H1 (cell line): ENCODE data around the gene KDM6A. TPM values are rescaled to one million over a fixed set of nuclear protein-coding genes. Genes with fewer than 3 reads are reported as not detected.

Experiments used
- CTCF ChIA-PET: fragments of 300-600 bp; sonication (Branson Sonifier 250); formaldehyde crosslinking; loops from one replicate; lab custom pipeline; 2021; ENCODE audit not compliant: partially characterized antibody; lab: Charles Lee
- POLR2A ChIA-PET: fragments of 300-600 bp; sonication (Branson Sonifier 250); formaldehyde crosslinking; loops from one replicate; lab custom pipeline; 2021; ENCODE audit warnings: inconsistent platforms; ENCODE audit not compliant: partially characterized antibody; lab: Charles Lee
- DNase-seq, 2 experiments: peaks; one replicate each; pipeline versions ENCODE4 v3.0.0 to v3.0.0-alpha.2; 2010 to 2022; ENCODE audit warnings: low spot score in 2 of 2, low read depth in 1 of 2, mixed read lengths in 1 of 2
- FAIRE-seq: peaks from 2 replicates; lab custom pipeline; 2011; peaks lifted over from hg19 to GRCh38; lab: Jason Lieb, UNC
- H2AFZ ChIP-seq: 2 replicates; pipeline ENCODE4 v1.8.1; 2012; ENCODE audit warnings: low read length, inconsistent platforms
- H2AK5ac ChIP-seq: 2 replicates; pipeline ENCODE4 v1.6.1; 2013; ENCODE audit warnings: low read depth, low read length
- H2BK120ac ChIP-seq: replicated peaks from 2 replicates; pipeline ENCODE3; 2013; ENCODE audit warnings: low read depth, low read length, inconsistent platforms
- H2BK12ac ChIP-seq: 2 replicates; pipeline ENCODE4 v1.6.1; 2013; ENCODE audit warnings: low read depth, low read length
- H2BK15ac ChIP-seq: 2 replicates; pipeline ENCODE4 v1.6.1; 2013; ENCODE audit warnings: low read length
- H2BK20ac ChIP-seq: 2 replicates; pipeline ENCODE4 v1.6.1; 2013; ENCODE audit warnings: low read length
- H2BK5ac ChIP-seq: 2 replicates; pipeline ENCODE4 v1.6.1; 2013; ENCODE audit warnings: low read depth, low read length
- H3K14ac ChIP-seq: 2 replicates; pipeline ENCODE4 v1.6.1; 2013; ENCODE audit warnings: inconsistent platforms; ENCODE audit not compliant: insufficient read length
- H3K18ac ChIP-seq: 2 replicates; pipeline ENCODE4 v1.6.1; 2013; ENCODE audit warnings: low read length; ENCODE audit errors: extremely low read depth
- H3K23ac ChIP-seq: 2 replicates; pipeline ENCODE4 v1.6.1; 2013; ENCODE audit warnings: inconsistent platforms; ENCODE audit not compliant: insufficient read length
- H3K23me2 ChIP-seq: 2 replicates; pipeline ENCODE4 v1.6.1; 2013; ENCODE audit warnings: low read depth, low read length
- H3K27ac ChIP-seq: 2 replicates; pipeline ENCODE4 v1.6.1; 2011; ENCODE audit warnings: low read depth, low read length, inconsistent platforms
- H3K27me3 ChIP-seq, 4 experiments: replicated peaks in 1 of 4; 1 replicate in 1 of 4; 2 replicates in 3 of 4; pipeline versions ENCODE4 v1.6.1 to v1.8.1; 2011 to 2013; ENCODE audit warnings: low read length in 3 of 4, mild to moderate bottlenecking in 3 of 4, inconsistent platforms in 2 of 4, mixed read lengths in 2 of 4, moderate library complexity in 1 of 4; ENCODE audit not compliant: control insufficient read depth in 3 of 4, insufficient read depth in 3 of 4; ENCODE audit errors: extremely low read depth in 1 of 4
- H3K36me3 ChIP-seq, 4 experiments: 2 replicates each; pipeline versions ENCODE4 v1.6.1 to v1.8.1; 2011 to 2013; ENCODE audit warnings: mild to moderate bottlenecking in 4 of 4, low read length in 3 of 4, moderate library complexity in 2 of 4, control low read depth in 1 of 4, inconsistent platforms in 1 of 4; ENCODE audit not compliant: insufficient read depth in 4 of 4, control insufficient read depth in 2 of 4
- H3K4ac ChIP-seq: replicated peaks from 2 replicates; pipeline ENCODE3; 2013; ENCODE audit warnings: low read length, low read depth, mixed read lengths, inconsistent platforms; ENCODE audit not compliant: insufficient read length
- H3K4me1 ChIP-seq, 4 experiments: replicated peaks in 1 of 4; 1 replicate in 1 of 4; 2 replicates in 3 of 4; pipeline versions ENCODE4 v1.6.1 to v1.8.1; 2011 to 2013; ENCODE audit warnings: low read length in 3 of 4, inconsistent platforms in 2 of 4, mixed read lengths in 1 of 4; ENCODE audit not compliant: insufficient read depth in 4 of 4, control insufficient read depth in 3 of 4
- H3K4me2 ChIP-seq, 2 experiments: 2 replicates each; pipeline versions ENCODE4 v1.6.1 to v1.8.1; 2011 to 2013; ENCODE audit warnings: low read depth in 2 of 2, low read length in 2 of 2, control low read depth in 1 of 2, inconsistent platforms in 1 of 2, mild to moderate bottlenecking in 1 of 2; ENCODE audit not compliant: insufficient read depth in 1 of 2
- H3K4me3 ChIP-seq, 4 experiments: fragments of 200-600, 300-600 bp in 1 of 4; sonication (generic), shearing (Covaris generic), sonication (Bioruptor Twin) in 1 of 4; 2 replicates each; pipeline versions ENCODE4 v1.5.1 to v1.8.1; 2011 to 2016; ENCODE audit warnings: low read length in 4 of 4, low read depth in 3 of 4, control low read depth in 2 of 4, inconsistent platforms in 2 of 4, mild to moderate bottlenecking in 2 of 4, mixed read lengths in 1 of 4, moderate library complexity in 1 of 4; ENCODE audit not compliant: insufficient read depth in 2 of 4; ENCODE audit errors: extremely low read depth in 1 of 4
- H3K56ac ChIP-seq: replicated peaks from 2 replicates; pipeline ENCODE3; 2013; ENCODE audit warnings: low read depth, mild to moderate bottlenecking, mixed read lengths, low read length, inconsistent platforms; ENCODE audit not compliant: insufficient read length
- H3K79me1 ChIP-seq: 2 replicates; pipeline ENCODE4 v1.6.1; 2013; ENCODE audit warnings: low read depth, low read length, control low read depth
- H3K79me2 ChIP-seq, 2 experiments: 2 replicates each; pipeline versions ENCODE4 v1.6.1 to v1.8.1; 2012 to 2013; ENCODE audit warnings: low read length in 2 of 2, mild to moderate bottlenecking in 2 of 2, inconsistent platforms in 1 of 2; ENCODE audit not compliant: insufficient read depth in 2 of 2, control insufficient read depth in 1 of 2
- H3K9ac ChIP-seq, 4 experiments: replicated peaks in 1 of 4; 1 replicate in 1 of 4; 2 replicates in 3 of 4; pipeline versions ENCODE4 v1.6.1 to v1.8.1; 2011 to 2013; ENCODE audit warnings: low read depth in 3 of 4, low read length in 3 of 4, control low read depth in 2 of 4, mild to moderate bottlenecking in 2 of 4, moderate library complexity in 2 of 4, inconsistent platforms in 1 of 4; ENCODE audit errors: extremely low read depth in 1 of 4
- H3K9me3 ChIP-seq, 2 experiments: 2 replicates each; pipeline versions ENCODE4 v1.6.1 to v1.8.1; 2012 to 2013; ENCODE audit warnings: mild to moderate bottlenecking in 2 of 2, moderate library complexity in 2 of 2, control low read depth in 1 of 2, inconsistent platforms in 1 of 2, low read depth in 1 of 2, low read length in 1 of 2, mixed read lengths in 1 of 2; ENCODE audit not compliant: insufficient read depth in 2 of 2
- H4K20me1 ChIP-seq, 2 experiments: replicated peaks in 1 of 2; 2 replicates each; pipeline versions ENCODE3 to v1.8.1; 2011 to 2013; ENCODE audit warnings: inconsistent platforms in 2 of 2, low read length in 2 of 2, mild to moderate bottlenecking in 1 of 2; ENCODE audit not compliant: insufficient read depth in 2 of 2, control insufficient read depth in 1 of 2
- H4K5ac ChIP-seq: 2 replicates; pipeline ENCODE4 v1.6.1; 2013; ENCODE audit warnings: low read length, low read depth, mixed read lengths, inconsistent platforms; ENCODE audit not compliant: insufficient read length
- H4K8ac ChIP-seq: 2 replicates; pipeline ENCODE4 v1.8.0; 2013; ENCODE audit warnings: mild to moderate bottlenecking, moderate library complexity, low read length, inconsistent platforms; ENCODE audit not compliant: insufficient read depth; ENCODE audit errors: extremely low read depth
- H4K91ac ChIP-seq: replicated peaks from 2 replicates; pipeline ENCODE3; 2013; ENCODE audit warnings: low read length, mixed read lengths, inconsistent platforms; ENCODE audit not compliant: insufficient read length
- CBX8 ChIP-seq: fragments of 300-800, 300-1000 bp; sonication (generic); IDR thresholded peaks from 2 replicates; pipeline ENCODE4 v1.7.1; 2016; ENCODE audit warnings: low read depth, low read length, borderline replicate concordance
- HDAC2 ChIP-seq, 2 experiments: fragments of 300-600 bp in 1 of 2; sonication (generic) in 1 of 2; IDR thresholded peaks; 2 replicates each; pipeline ENCODE4 v1.6.1; 2011 to 2012; ENCODE audit warnings: low read depth in 2 of 2, low read length in 2 of 2, mild to moderate bottlenecking in 2 of 2, moderate library complexity in 2 of 2, borderline replicate concordance in 1 of 2, inconsistent platforms in 1 of 2
- JUND ChIP-seq: IDR thresholded peaks from 2 replicates; pipeline ENCODE4 v1.6.1; 2011; ENCODE audit warnings: mild to moderate bottlenecking, improper control_type of control experiment, low read length
- RNF2 ChIP-seq: fragments of 200-900, 300-1000 bp; sonication (generic); IDR thresholded peaks from 2 replicates; pipeline ENCODE4 v1.7.1; 2016; ENCODE audit warnings: borderline replicate concordance, low read depth, mild to moderate bottlenecking, antibody characterized with exemption, low read length; ENCODE audit not compliant: poor library complexity, severe bottlenecking; ENCODE audit errors: missing control alignments
- SIX5 ChIP-seq: IDR thresholded peaks from 2 replicates; pipeline ENCODE4 v1.6.1; 2011; ENCODE audit warnings: mild to moderate bottlenecking, low read depth, low read length
- SP4 ChIP-seq: IDR thresholded peaks from 2 replicates; pipeline ENCODE4 v1.6.1; 2012; ENCODE audit warnings: low read length, inconsistent platforms
- TEAD4 ChIP-seq: IDR thresholded peaks from 2 replicates; pipeline ENCODE4 v1.6.1; 2012; ENCODE audit warnings: low read depth, low read length, inconsistent platforms, mixed read lengths
- YY1 ChIP-seq: IDR thresholded peaks from 2 replicates; pipeline ENCODE4 v1.6.1; 2011; ENCODE audit warnings: low read depth, mild to moderate bottlenecking, low read length
- ZNF274 ChIP-seq: IDR thresholded peaks from 2 replicates; pipeline ENCODE4 v1.7.0; 2012; ENCODE audit warnings: low read length, borderline replicate concordance; ENCODE audit errors: extremely low read depth
- WGBS, 2 experiments: shearing (Covaris generic) in 1 of 2; methylation state at CpG; one replicate each; pipeline versions ENCODE4 v1.1.6 to v1.1.7; 2013 to 2015; ENCODE audit warnings: low lambda C conversion rate in 2 of 2, mixed read lengths in 2 of 2, inconsistent platforms in 1 of 2, low coverage in 1 of 2, missing lambda C conversion rate in 1 of 2; ENCODE audit not compliant: insufficient replicate concordance in 2 of 2, insufficient coverage in 1 of 2, insufficient read length in 1 of 2; ENCODE audit errors: extremely low coverage in 1 of 2, missing lambda C conversion rate in 1 of 2; 5-methylcytosine and 5-hydroxymethylcytosine counted together
- polyA plus RNA-seq, 7 experiments: library from polyadenylated mRNA; depleted of rRNA in 3 of 7; stranded (reverse) in 5 of 7; unstranded in 2 of 7; fragments of >200 nt in 5 of 7; fragments of 200-250 nt in 2 of 7; gene quantifications; 1 replicate in 5 of 7; 2 replicates in 1 of 7; 4 replicates in 1 of 7; pipeline versions ENCODE4 v1.2.1 to v1.2.3, GENCODE V29; 2011 to 2013; ENCODE audit warnings: missing spikeins in 2 of 7, mixed read lengths in 2 of 7
- total RNA-seq: library from RNA; stranded (reverse); fragmentation: NEBNext Ultra II Directional; extraction: Animal tissue kit (Norgen Biotek cat#: 25700); gene quantifications from 2 replicates; pipeline ENCODE4 v1.2.1, GENCODE V29; 2021

KDM6A gene
- total and polyA plus RNA-seq, 2 of the 8 experiments (the other 6 are each of a cell fraction or from before 2014, with no cell fraction given) = 43.5 to 58.4 TPM

- Histone ChIP-seq H4K20me1 (no peaks in the 10 kb centered on the region), H3K79me1 (no peaks in the 10 kb centered on the region), H3K56ac (no peak overlapping the region), H3K14ac (no peak overlapping the region), H4K91ac (no peak overlapping the region), H3K23ac (no peak overlapping the region), H4K8ac (no peak overlapping the region), H3K27ac (no peak overlapping the region), H2BK5ac (no peak overlapping the region), H2AFZ (no peak overlapping the region), H3K4me2 (no peak overlapping the region), H3K79me2 (peaks cover 0 to 27% of the 10 kb centered on the region in 2 experiments; a peak in 2 of 4 replicates), H3K23me2 (no peaks in the 10 kb centered on the region), H3K18ac (no peak overlapping the region), H3K9me3 (no peaks in the 10 kb centered on the region; a peak in 1 of 4 replicates), H3K4ac (no peak overlapping the region), H2BK15ac (no peak overlapping the region), H3K4me1 (no peaks in the 10 kb centered on the region), H3K4me3 (no peak overlapping the region), H3K27me3 (no peaks in the 10 kb centered on the region), H2AK5ac (no peak overlapping the region), H2BK20ac (no peak overlapping the region), H2BK120ac (no peak overlapping the region), H2BK12ac (no peak overlapping the region), H4K5ac (no peak overlapping the region), H3K36me3 (peaks cover 0 to 3% (median 1%) of the 10 kb centered on the region in 4 experiments; a peak in 2 of 8 replicates), H3K9ac (no peak overlapping the region)
- DNase-seq = no peak
- CTCF ChIA-PET = no interaction called here
- TF ChIP-seq JUND (no peak), SP4 (no peak), ZNF274 (no peak), RNF2 (no peak), TEAD4 (no peak), YY1 (no peak), SIX5 (no peak), CBX8 (no peak), HDAC2 (IDR thresholded peaks at IDR 0.05; ENCODE audit: borderline replicate concordance in 1 of 2, low read depth in 2 of 2, low read length in 2 of 2) (no peak)
- WGBS, 2 experiments = 100% methylated on average over 1 of the region's 1 CpG; no CpG with 5 or more reads in 1 of the 2 experiments
- POLR2A ChIA-PET = no interaction called here
- peak; percentile 36 for FAIRE-seq
These were observed 173.4 kb downstream of the KDM6A start for GRCh38 chrX:45046417-45046816.
